ENCODE data around the gene MAP2K1. TPM values are rescaled to one million over a fixed set of nuclear protein-coding genes. Genes with fewer than 3 reads are reported as not detected.
A peak's percentile ranks its signal among the peaks of the same experiment; 100 is the strongest.

The MAP2K1 gene
- total RNA-seq, 1 donor from 2014 or later: 38.6 TPM

- Histone ChIP-seq H3K9ac (ENCODE audit: low read depth in 1 of 3, low read length in 3 of 3) (peak overlapping the region in 1 of 3 donors; percentile 36), H3K27me3 (ENCODE audit: control insufficient read depth in 3 of 3, insufficient read depth in 3 of 3, low read length in 3 of 3) (no peaks in the 10 kb centered on the region), H3K27ac (ENCODE audit: low read depth, low read length) (peak overlapping the region; percentile 38), H3K9me3 (ENCODE audit: control insufficient read depth in 3 of 3, low read length in 3 of 3) (no peaks in the 10 kb centered on the region), H3K36me3 (ENCODE audit: control insufficient read depth in 3 of 3, insufficient read depth in 3 of 3, low read length in 3 of 3) (no peaks in the 10 kb centered on the region), H3K4me1 (ENCODE audit: control insufficient read depth in 3 of 3, insufficient read depth in 3 of 3, low read length in 3 of 3) (peaks cover 19 to 20% (median 19%) of the 10 kb centered on the region in 3 donors), H3K4me3 (ENCODE audit: low read length in 3 of 3) (peak overlapping the region in 1 of 3 donors; percentile 25)
Measured at GRCh38 chr15:66417736-66418135, 31.0 kb downstream of the MAP2K1 start.

- Histone ChIP-seq H3K4me3 (ENCODE audit: low read length in 3 of 3) (no peak overlapping the region), H3K27me3 (ENCODE audit: control insufficient read depth in 3 of 3, insufficient read depth in 3 of 3, low read length in 3 of 3) (no peaks in the 10 kb centered on the region), H3K9me3 (ENCODE audit: control insufficient read depth in 3 of 3, low read length in 3 of 3) (no peaks in the 10 kb centered on the region), H3K36me3 (ENCODE audit: control insufficient read depth in 3 of 3, insufficient read depth in 3 of 3, low read length in 3 of 3) (no peaks in the 10 kb centered on the region), H3K27ac (ENCODE audit: low read depth, low read length) (no peak overlapping the region), H3K4me1 (ENCODE audit: control insufficient read depth in 3 of 3, insufficient read depth in 3 of 3, low read length in 3 of 3) (peaks cover 19 to 20% (median 19%) of the 10 kb centered on the region in 3 donors), H3K9ac (ENCODE audit: low read depth in 1 of 3, low read length in 3 of 3) (no peak overlapping the region)
Measured at GRCh38 chr15:66419471-66419870, 32.8 kb downstream of the MAP2K1 start.

- Histone ChIP-seq H3K9me3 (ENCODE audit: control insufficient read depth in 3 of 3, low read length in 3 of 3) (no peaks in the 10 kb centered on the region), H3K36me3 (ENCODE audit: control insufficient read depth in 3 of 3, insufficient read depth in 3 of 3, low read length in 3 of 3) (no peaks in the 10 kb centered on the region), H3K27ac (ENCODE audit: low read depth, low read length) (no peak overlapping the region), H3K27me3 (ENCODE audit: control insufficient read depth in 3 of 3, insufficient read depth in 3 of 3, low read length in 3 of 3) (no peaks in the 10 kb centered on the region), H3K4me3 (ENCODE audit: low read length in 3 of 3) (no peak overlapping the region), H3K4me1 (ENCODE audit: control insufficient read depth in 3 of 3, insufficient read depth in 3 of 3, low read length in 3 of 3) (peaks cover 5 to 7% (median 6%) of the 10 kb centered on the region in 3 donors), H3K9ac (ENCODE audit: low read depth in 1 of 3, low read length in 3 of 3) (no peak overlapping the region)
Measured at GRCh38 chr15:66422347-66422746, 35.6 kb downstream of the MAP2K1 start.

GRCh38 chr15:66423149-66423548, 36.4 kb downstream of the MAP2K1 start:
- Histone ChIP-seq H3K27me3 (ENCODE audit: control insufficient read depth in 3 of 3, insufficient read depth in 3 of 3, low read length in 3 of 3) (no peaks in the 10 kb centered on the region), H3K4me3 (ENCODE audit: low read length in 3 of 3) (no peak overlapping the region), H3K4me1 (ENCODE audit: control insufficient read depth in 3 of 3, insufficient read depth in 3 of 3, low read length in 3 of 3) (no peaks in the 10 kb centered on the region), H3K9ac (ENCODE audit: low read depth in 1 of 3, low read length in 3 of 3) (no peak overlapping the region), H3K27ac (ENCODE audit: low read depth, low read length) (no peak overlapping the region), H3K36me3 (ENCODE audit: control insufficient read depth in 3 of 3, insufficient read depth in 3 of 3, low read length in 3 of 3) (no peaks in the 10 kb centered on the region), H3K9me3 (ENCODE audit: control insufficient read depth in 3 of 3, low read length in 3 of 3) (no peaks in the 10 kb centered on the region)

GRCh38 chr15:66424963-66425612, 38.4 kb downstream of the MAP2K1 start:
- H3K27ac ChIP-seq (ENCODE audit: low read depth, low read length): no peak overlapping the region
- no peaks in the 10 kb centered on the region for H3K27me3 ChIP-seq (ENCODE audit: control insufficient read depth in 3 of 3, insufficient read depth in 3 of 3, low read length in 3 of 3)
- no peak overlapping the region for H3K4me3 ChIP-seq (ENCODE audit: low read length in 3 of 3)
- no peaks in the 10 kb centered on the region for H3K36me3 ChIP-seq (ENCODE audit: control insufficient read depth in 3 of 3, insufficient read depth in 3 of 3, low read length in 3 of 3)
- no peaks in the 10 kb centered on the region for H3K9me3 ChIP-seq (ENCODE audit: control insufficient read depth in 3 of 3, low read length in 3 of 3)
- no peak overlapping the region for H3K9ac ChIP-seq (ENCODE audit: low read depth in 1 of 3, low read length in 3 of 3)
- H3K4me1 ChIP-seq (ENCODE audit: control insufficient read depth in 3 of 3, insufficient read depth in 3 of 3, low read length in 3 of 3): no peaks in the 10 kb centered on the region

- Histone ChIP-seq H3K27me3 (ENCODE audit: control insufficient read depth in 3 of 3, insufficient read depth in 3 of 3, low read length in 3 of 3) (no peaks in the 10 kb centered on the region), H3K4me1 (ENCODE audit: control insufficient read depth in 3 of 3, insufficient read depth in 3 of 3, low read length in 3 of 3) (no peaks in the 10 kb centered on the region), H3K36me3 (ENCODE audit: control insufficient read depth in 3 of 3, insufficient read depth in 3 of 3, low read length in 3 of 3) (no peaks in the 10 kb centered on the region), H3K9me3 (ENCODE audit: control insufficient read depth in 3 of 3, low read length in 3 of 3) (no peaks in the 10 kb centered on the region), H3K9ac (ENCODE audit: low read depth in 1 of 3, low read length in 3 of 3) (no peak overlapping the region), H3K4me3 (ENCODE audit: low read length in 3 of 3) (no peak overlapping the region), H3K27ac (ENCODE audit: low read depth, low read length) (no peak overlapping the region)
Measured at GRCh38 chr15:66425837-66426236, 39.1 kb downstream of the MAP2K1 start.

GRCh38 chr15:66429117-66429516, 42.4 kb downstream of the MAP2K1 start:
- no peaks in the 10 kb centered on the region for H3K9me3 ChIP-seq (ENCODE audit: control insufficient read depth in 3 of 3, low read length in 3 of 3)
- no peak overlapping the region for H3K27ac ChIP-seq (ENCODE audit: low read depth, low read length)
- no peaks in the 10 kb centered on the region for H3K36me3 ChIP-seq (ENCODE audit: control insufficient read depth in 3 of 3, insufficient read depth in 3 of 3, low read length in 3 of 3)
- H3K9ac ChIP-seq (ENCODE audit: low read depth in 1 of 3, low read length in 3 of 3): no peak overlapping the region
- H3K4me3 ChIP-seq (ENCODE audit: low read length in 3 of 3): no peak overlapping the region
- peaks cover 0 to 4% (median 0%) of the 10 kb centered on the region in 3 donors for H3K4me1 ChIP-seq (ENCODE audit: control insufficient read depth in 3 of 3, insufficient read depth in 3 of 3, low read length in 3 of 3)
- H3K27me3 ChIP-seq (ENCODE audit: control insufficient read depth in 3 of 3, insufficient read depth in 3 of 3, low read length in 3 of 3): no peaks in the 10 kb centered on the region

GRCh38 chr15:66429546-66429945, 42.8 kb downstream of the MAP2K1 start:
- peaks cover 0 to 4% (median 0%) of the 10 kb centered on the region in 3 donors for H3K4me1 ChIP-seq (ENCODE audit: control insufficient read depth in 3 of 3, insufficient read depth in 3 of 3, low read length in 3 of 3)
- H3K27me3 ChIP-seq (ENCODE audit: control insufficient read depth in 3 of 3, insufficient read depth in 3 of 3, low read length in 3 of 3): no peaks in the 10 kb centered on the region
- H3K9me3 ChIP-seq (ENCODE audit: control insufficient read depth in 3 of 3, low read length in 3 of 3): no peaks in the 10 kb centered on the region
- no peaks in the 10 kb centered on the region for H3K36me3 ChIP-seq (ENCODE audit: control insufficient read depth in 3 of 3, insufficient read depth in 3 of 3, low read length in 3 of 3)
- no peak overlapping the region for H3K9ac ChIP-seq (ENCODE audit: low read depth in 1 of 3, low read length in 3 of 3)
- no peak overlapping the region for H3K27ac ChIP-seq (ENCODE audit: low read depth, low read length)
- no peak overlapping the region for H3K4me3 ChIP-seq (ENCODE audit: low read length in 3 of 3)

GRCh38 chr15:66430627-66431255, 44.0 kb downstream of the MAP2K1 start:
- Histone ChIP-seq H3K27ac (ENCODE audit: low read depth, low read length) (no peak overlapping the region), H3K4me3 (ENCODE audit: low read length in 3 of 3) (no peak overlapping the region), H3K9me3 (ENCODE audit: control insufficient read depth in 3 of 3, low read length in 3 of 3) (no peaks in the 10 kb centered on the region), H3K4me1 (ENCODE audit: control insufficient read depth in 3 of 3, insufficient read depth in 3 of 3, low read length in 3 of 3) (peaks cover 0 to 4% (median 0%) of the 10 kb centered on the region in 3 donors), H3K27me3 (ENCODE audit: control insufficient read depth in 3 of 3, insufficient read depth in 3 of 3, low read length in 3 of 3) (no peaks in the 10 kb centered on the region), H3K36me3 (ENCODE audit: control insufficient read depth in 3 of 3, insufficient read depth in 3 of 3, low read length in 3 of 3) (peaks cover under 1 to 2% (median 1%) of the 10 kb centered on the region in 3 donors), H3K9ac (ENCODE audit: low read depth in 1 of 3, low read length in 3 of 3) (no peak overlapping the region)

GRCh38 chr15:66433726-66434125, 47.0 kb downstream of the MAP2K1 start:
- no peak overlapping the region for H3K4me3 ChIP-seq (ENCODE audit: low read length in 3 of 3)
- peaks cover 17 to 25% (median 21%) of the 10 kb centered on the region in 3 donors for H3K36me3 ChIP-seq (ENCODE audit: control insufficient read depth in 3 of 3, insufficient read depth in 3 of 3, low read length in 3 of 3)
- H3K27me3 ChIP-seq (ENCODE audit: control insufficient read depth in 3 of 3, insufficient read depth in 3 of 3, low read length in 3 of 3): no peaks in the 10 kb centered on the region
- H3K4me1 ChIP-seq (ENCODE audit: control insufficient read depth in 3 of 3, insufficient read depth in 3 of 3, low read length in 3 of 3): peaks cover 0 to 4% (median 3%) of the 10 kb centered on the region in 3 donors
- H3K9ac ChIP-seq (ENCODE audit: low read depth in 1 of 3, low read length in 3 of 3): no peak overlapping the region
- H3K27ac ChIP-seq (ENCODE audit: low read depth, low read length): no peak overlapping the region
- H3K9me3 ChIP-seq (ENCODE audit: control insufficient read depth in 3 of 3, low read length in 3 of 3): no peaks in the 10 kb centered on the region
